OCI-LY1 (cell line): ENCODE results near the gene TTPAL.

Experiments used
- H2AFZ ChIP-seq: fragments of 200-600 bp; sonication (generic), shearing (Covaris generic); 2 replicates; pipeline ENCODE4 v1.6.0; 2014; ENCODE audit warnings: antibody characterized with exemption, mild to moderate bottlenecking, low read length
- H3F3A ChIP-seq: fragments of 200-600 bp; sonication (generic), shearing (Covaris generic); 2 replicates; pipeline ENCODE4 v1.6.0; 2014; ENCODE audit warnings: mild to moderate bottlenecking, antibody characterized with exemption, low read length, moderate library complexity; ENCODE audit not compliant: insufficient read depth
- H3K27ac ChIP-seq: fragments of 200-600 bp; sonication (generic); 2 replicates; pipeline ENCODE4 v1.5.1; 2014; ENCODE audit warnings: low read length, mixed run types, mild to moderate bottlenecking, low read depth; ENCODE audit not compliant: poor library complexity, severe bottlenecking
- H3K27me3 ChIP-seq: fragments of 200-600 bp; sonication (generic); 2 replicates; pipeline ENCODE4 v1.6.0; 2014; ENCODE audit warnings: antibody characterized with exemption, mild to moderate bottlenecking, low read length, moderate library complexity; ENCODE audit not compliant: insufficient read depth
- H3K36me3 ChIP-seq: fragments of 200-600 bp; sonication (generic); 2 replicates; pipeline ENCODE4 v1.6.1; 2014; ENCODE audit warnings: mild to moderate bottlenecking, antibody characterized with exemption, low read length, moderate library complexity, mixed read lengths; ENCODE audit not compliant: insufficient read depth
- H3K4me1 ChIP-seq: fragments of 200-600 bp; sonication (generic); 2 replicates; pipeline ENCODE4 v1.5.1; 2014; ENCODE audit warnings: mild to moderate bottlenecking, low read length, moderate library complexity; ENCODE audit not compliant: insufficient read depth, severe bottlenecking
- H3K4me2 ChIP-seq: fragments of 200-600 bp; sonication (generic), shearing (Covaris generic); 2 replicates; pipeline ENCODE4 v1.6.1; 2014; ENCODE audit warnings: low read length
- H3K4me3 ChIP-seq: fragments of 200-600 bp; sonication (generic); 2 replicates; pipeline ENCODE4 v1.5.1; 2014; ENCODE audit warnings: low read length, low read depth, mild to moderate bottlenecking, mixed read lengths; ENCODE audit not compliant: poor library complexity, severe bottlenecking
- H3K79me2 ChIP-seq: fragments of 200-600 bp; shearing (Covaris generic); 2 replicates; pipeline ENCODE4 v1.6.1; 2016; ENCODE audit warnings: mixed run types, low read length, mixed read lengths; ENCODE audit not compliant: insufficient read depth
- H3K9ac ChIP-seq: fragments of 200-600 bp; sonication (generic), shearing (Covaris generic); 2 replicates; pipeline ENCODE4 v1.6.1; 2014; ENCODE audit warnings: mild to moderate bottlenecking, low read length, mixed read lengths
- H3K9me2 ChIP-seq: fragments of 200-600 bp; sonication (generic), shearing (Covaris generic); 2 replicates; pipeline ENCODE4 v1.6.1; 2014; ENCODE audit warnings: low read depth, mild to moderate bottlenecking, low read length, mixed read lengths
- H3K9me3 ChIP-seq: fragments of 200-600 bp; shearing (Covaris generic); 2 replicates; pipeline ENCODE4 v1.6.1; 2014; ENCODE audit warnings: low read length, mixed read lengths
- H4K20me1 ChIP-seq: fragments of 200-600 bp; sonication (generic), shearing (Covaris generic); 2 replicates; pipeline ENCODE4 v1.6.0; 2016; ENCODE audit warnings: mild to moderate bottlenecking, low read length; ENCODE audit not compliant: insufficient read depth
- CTCF ChIP-seq: fragments of 200-600 bp; sonication (generic), shearing (Covaris generic); IDR thresholded peaks from 2 replicates; pipeline ENCODE4 v1.5.1; 2017; ENCODE audit warnings: mild to moderate bottlenecking, antibody characterized with exemption, low read length, moderate library complexity, mixed read lengths
- EZH2 ChIP-seq: fragments of 200-600 bp; sonication (generic), shearing (Covaris generic); IDR thresholded peaks from 2 replicates; pipeline ENCODE4 v1.8.0; 2017; ENCODE audit warnings: borderline replicate concordance, mixed run types, mild to moderate bottlenecking, antibody characterized with exemption, low read length, moderate library complexity, mixed read lengths

The TTPAL gene

GRCh38 chr20:44494266-44494665 lies 18.6 kb downstream of the TTPAL start:
- Histone ChIP-seq H3K36me3 (peaks cover 82% of the 10 kb centered on the region), H3K79me2 (no peaks in the 10 kb centered on the region), H3K4me1 (no peaks in the 10 kb centered on the region), H3K9me3 (no peaks in the 10 kb centered on the region), H3F3A (no peaks in the 10 kb centered on the region), H3K9me2 (no peaks in the 10 kb centered on the region), H3K4me3 (no peak overlapping the region), H3K27me3 (no peaks in the 10 kb centered on the region), H3K9ac (no peak overlapping the region), H3K4me2 (no peak overlapping the region), H2AFZ (no peak overlapping the region), H3K27ac (no peak overlapping the region), H4K20me1 (no peaks in the 10 kb centered on the region)
- TF ChIP-seq CTCF, result no peak
- no peak for TF ChIP-seq EZH2

- Histone ChIP-seq H3K9me2 (no peaks in the 10 kb centered on the region), H3K4me2 (no peak overlapping the region), H3K79me2 (no peaks in the 10 kb centered on the region), H2AFZ (no peak overlapping the region), H3K36me3 (peaks cover 82% of the 10 kb centered on the region), H3K4me1 (no peaks in the 10 kb centered on the region), H4K20me1 (no peaks in the 10 kb centered on the region), H3F3A (no peaks in the 10 kb centered on the region), H3K9me3 (no peaks in the 10 kb centered on the region), H3K9ac (no peak overlapping the region), H3K27me3 (no peaks in the 10 kb centered on the region), H3K4me3 (no peak overlapping the region), H3K27ac (no peak overlapping the region)
- TF ChIP-seq CTCF (no peak), EZH2 (no peak)
Observed at GRCh38 chr20:44494681-44495080, 19.0 kb downstream of the TTPAL start.

GRCh38 chr20:44495257-44495656 lies 19.6 kb downstream of the TTPAL start:
- TF ChIP-seq CTCF (no peak), EZH2 (no peak)
- no peaks in the 10 kb centered on the region for H3K79me2 ChIP-seq
- H3K4me3 ChIP-seq, result no peak overlapping the region
- H2AFZ ChIP-seq, result no peak overlapping the region
- no peaks in the 10 kb centered on the region for H4K20me1 ChIP-seq
- H3K4me1 ChIP-seq, result no peaks in the 10 kb centered on the region
- H3K9me2 ChIP-seq, result no peaks in the 10 kb centered on the region
- no peaks in the 10 kb centered on the region for H3F3A ChIP-seq
- no peaks in the 10 kb centered on the region for H3K9me3 ChIP-seq
- no peak overlapping the region for H3K27ac ChIP-seq
- no peak overlapping the region for H3K9ac ChIP-seq
- H3K27me3 ChIP-seq, result no peaks in the 10 kb centered on the region
- no peak overlapping the region for H3K4me2 ChIP-seq
- H3K36me3 ChIP-seq, result peaks cover 82% of the 10 kb centered on the region
